ENCODE measurements around the gene APOL3.
"Not testable (repeated sequence)": the region's sequence is repeated elsewhere in the genome, so short reads cannot be mapped to it uniquely, and the experiment has no call there.

APOL3 gene

DNA sequence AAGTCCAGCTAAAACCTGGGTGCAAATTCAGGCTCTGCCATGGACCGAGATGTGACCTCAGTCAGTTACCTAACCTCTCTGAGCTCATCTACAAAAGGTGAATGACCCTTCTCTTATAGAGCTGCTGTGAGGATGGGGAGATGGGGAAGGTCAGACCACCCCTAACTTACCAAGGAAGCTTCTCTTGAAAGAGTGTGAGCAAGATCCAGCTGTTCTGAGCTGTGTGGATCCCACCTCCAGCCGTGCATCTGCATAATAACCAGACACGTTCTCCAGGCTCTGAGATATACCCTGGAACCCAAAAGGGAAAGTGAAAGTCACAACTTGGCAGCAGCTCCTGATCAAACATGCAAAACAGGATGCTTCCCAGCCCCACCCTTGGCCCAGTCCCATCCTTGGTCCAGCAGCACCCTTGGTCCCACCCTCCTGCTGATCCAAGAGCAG lies at the start of gene APOL3:
Gene APOL3, minus strand, starts transcription at position 257 of the 444 bp plus-strand sequence. CDS start 11,700 bp downstream, outside the sequence.
- no peak for DNase-seq

GRCh38 chr22:36210224-36210623 lies 49.7 kb upstream of the APOL3 start:
- DNase-seq = no peak

GRCh38 chr22:36209488-36209908 lies 48.9 kb upstream of the APOL3 start:
- DNase-seq = not testable (repeated sequence)

- no peak for DNase-seq
Measured at GRCh38 chr22:36208914-36209313, 48.4 kb upstream of the APOL3 start.

- DNase-seq = no peak
Measured at GRCh38 chr22:36208162-36208765, 47.7 kb upstream of the APOL3 start.

DNA sequence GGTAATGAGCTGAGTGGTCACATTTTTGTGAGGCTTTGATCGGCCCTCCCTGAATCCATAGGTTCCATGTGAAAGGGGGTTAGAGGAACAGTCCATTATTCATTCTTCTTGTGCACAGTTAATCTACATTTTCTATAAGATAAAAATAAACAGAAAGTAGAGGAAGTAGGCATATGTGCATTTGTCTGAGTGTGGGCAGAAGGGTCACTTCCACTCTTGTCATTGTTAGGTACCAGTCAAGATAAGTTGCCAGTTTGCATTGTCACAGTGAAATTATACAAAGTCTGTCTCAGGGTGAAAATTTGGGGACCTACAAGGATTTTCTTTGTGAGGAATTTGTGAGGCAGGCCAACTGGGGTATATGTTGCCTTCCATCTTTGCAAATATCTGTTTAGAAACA lies 45.7 kb upstream of the APOL3 start:
- no peak for DNase-seq

- not testable (repeated sequence) for DNase-seq
Measured at GRCh38 chr22:36205573-36205972, 45.0 kb upstream of the APOL3 start.

DNA sequence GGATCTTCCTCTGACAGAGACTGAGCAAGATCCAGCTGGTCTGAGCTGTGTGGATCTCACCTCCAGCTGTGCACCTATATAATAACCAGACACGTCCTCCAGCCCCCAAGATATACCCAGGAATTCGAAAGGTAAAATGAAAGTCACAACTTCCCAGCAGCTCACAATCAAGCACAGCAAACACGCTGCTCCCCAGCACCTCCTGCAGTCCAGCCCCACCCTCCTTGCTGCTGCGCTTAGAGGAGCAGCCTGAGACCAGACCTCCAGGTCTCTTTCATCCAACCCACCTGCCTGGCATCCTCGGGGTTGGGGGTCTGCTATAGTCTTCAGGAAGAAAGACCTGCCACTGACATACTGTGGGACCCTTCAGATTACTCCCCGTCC lies 44.1 kb upstream of the APOL3 start:
- no peak for DNase-seq

- DNase-seq = no peak
Measured at GRCh38 chr22:36204001-36204631, 43.6 kb upstream of the APOL3 start.

GRCh38 chr22:36203441-36203840 lies 42.9 kb upstream of the APOL3 start:
- DNase-seq = not testable (repeated sequence)

GRCh38 chr22:36202906-36203305 lies 42.4 kb upstream of the APOL3 start:
- DNase-seq = peak; percentile 49

- DNase-seq = peak; percentile 51
Measured at GRCh38 chr22:36201630-36202319, 41.2 kb upstream of the APOL3 start, which contains the start of gene APOL4. Gene APOL4 (minus strand): TSS chr22:36201809. CDS start chr22:36201734, 75 bp downstream.

DNA sequence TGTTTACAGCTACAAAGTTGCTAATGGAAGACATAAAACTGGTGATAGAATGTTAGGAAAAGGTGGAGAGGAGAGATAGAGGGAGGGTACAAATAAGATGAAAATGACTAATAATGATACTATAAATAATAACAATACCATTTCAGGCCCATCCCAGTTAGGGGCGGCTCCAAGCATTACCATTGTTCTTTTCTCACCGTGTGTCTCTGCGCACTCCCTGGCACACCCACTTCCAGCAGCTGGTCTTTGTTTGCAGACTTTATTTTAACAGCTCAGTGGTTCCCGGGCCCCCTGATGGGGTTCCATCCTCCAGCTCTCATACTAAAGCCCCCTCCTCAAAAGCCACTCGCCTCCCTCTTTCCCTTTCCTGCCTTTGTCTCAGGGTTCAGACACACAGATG lies 40.5 kb upstream of the APOL3 start:
- DNase-seq = not testable (repeated sequence)

- no peak for DNase-seq
Measured at GRCh38 chr22:36199001-36199551, 38.5 kb upstream of the APOL3 start.

- DNase-seq = no peak
Measured at GRCh38 chr22:36198536-36198935, 38.0 kb upstream of the APOL3 start.

DNA sequence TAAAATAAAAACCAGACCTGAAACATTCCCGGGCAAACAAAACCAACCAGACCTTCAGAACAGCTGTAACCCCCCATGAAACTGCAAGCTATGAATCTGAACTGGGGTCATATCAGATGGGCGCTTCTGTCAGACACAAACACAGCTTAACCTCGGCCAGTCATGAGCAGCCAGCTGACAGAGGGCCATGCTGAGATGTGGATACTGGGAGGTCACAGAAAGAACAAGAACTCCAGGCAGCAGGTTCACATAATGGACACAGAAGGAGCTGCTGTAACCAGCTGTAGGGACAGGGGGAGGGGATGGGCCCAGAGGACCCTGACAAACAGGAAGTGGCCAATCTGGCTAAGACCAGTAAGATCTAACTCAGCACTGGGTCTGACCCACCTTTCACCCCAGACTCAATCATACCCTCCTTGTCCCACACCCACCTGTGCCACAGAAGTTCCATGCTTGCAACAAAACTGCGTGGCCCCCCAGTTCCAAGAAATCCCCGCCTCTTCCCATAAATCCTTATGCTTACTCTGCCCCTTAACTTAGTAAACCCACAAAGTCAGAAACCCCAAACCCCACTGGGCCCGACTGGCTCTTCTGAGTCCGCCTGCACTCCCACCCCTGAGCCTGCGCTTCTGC lies 37.1 kb upstream of the APOL3 start:
- no peak for DNase-seq

DNA sequence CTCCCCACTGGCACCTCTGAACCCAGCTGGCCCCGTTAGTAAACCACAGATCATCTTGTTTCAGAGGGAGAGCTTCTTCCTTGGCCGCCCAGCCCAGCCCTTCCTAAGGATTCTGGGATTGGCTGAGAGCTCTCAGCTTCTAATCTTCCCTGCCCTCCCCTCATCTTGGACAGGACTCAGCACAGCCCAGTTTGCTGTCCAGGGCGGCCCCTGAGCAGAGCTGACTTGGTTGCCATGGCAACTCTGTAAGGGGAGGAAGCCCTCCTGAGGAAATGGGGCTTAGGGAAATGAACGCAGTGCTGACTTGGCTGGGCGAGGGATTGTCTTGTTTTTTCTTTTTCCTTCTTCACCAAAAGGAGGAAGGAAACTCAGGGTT lies 36.5 kb upstream of the APOL3 start:
- no peak for DNase-seq

- no peak for DNase-seq
Measured at GRCh38 chr22:36196254-36197064, 35.9 kb upstream of the APOL3 start.

DNA sequence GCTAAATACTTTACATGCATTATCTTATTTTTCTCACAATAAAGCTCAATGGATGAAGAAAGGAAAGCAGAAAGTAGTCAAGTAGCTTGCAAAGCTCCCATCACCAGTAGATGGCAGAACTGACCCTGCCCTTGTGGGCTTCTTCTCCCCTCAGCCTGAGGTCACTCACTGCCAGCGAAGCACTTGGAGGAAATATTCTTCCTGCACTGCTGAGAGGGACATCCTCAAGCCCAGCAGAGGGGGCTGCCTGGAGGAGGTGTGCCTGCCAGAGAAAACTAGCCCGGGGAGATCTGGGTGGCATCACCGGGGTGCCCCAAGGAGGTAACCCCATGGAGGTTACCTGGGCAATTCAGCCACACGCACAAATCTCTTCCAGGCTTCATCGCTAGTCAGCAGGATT lies 34.4 kb upstream of the APOL3 start:
- DNase-seq = no peak

GRCh38 chr22:36194385-36194784 lies 33.8 kb upstream of the APOL3 start:
- DNase-seq = no peak

DNA sequence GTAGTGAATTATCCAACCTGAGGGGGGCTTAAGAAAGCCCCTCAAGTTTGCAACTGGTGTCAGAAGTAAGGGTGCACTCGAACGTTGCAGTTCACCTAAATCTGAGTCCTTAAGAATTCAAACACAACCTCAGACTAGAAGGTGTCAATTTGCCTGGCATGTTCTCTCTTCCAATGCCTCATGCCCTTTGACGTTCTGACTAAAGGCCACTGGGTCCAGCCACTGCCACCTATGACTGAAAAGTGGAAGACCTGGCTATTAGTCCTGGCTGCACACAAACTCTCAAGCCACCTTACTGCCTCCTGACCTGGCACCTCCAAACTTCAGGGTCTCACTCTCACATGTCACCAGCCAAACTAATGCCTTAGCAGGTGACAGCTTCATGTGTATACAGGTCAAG lies 33.0 kb upstream of the APOL3 start:
- no peak for DNase-seq

GRCh38 chr22:36193171-36193570 lies 32.6 kb upstream of the APOL3 start:
- DNase-seq = no peak
